ENCODE measurements around the gene PLA2G2F. TPM values are rescaled to one million over a fixed set of nuclear protein-coding genes. Genes with fewer than 3 reads are reported as not detected.

Gene PLA2G2F
- total RNA-seq, 6 experiments from 2014 or later: not detected

- no peak for TF ChIP-seq CTCF (IDR thresholded peaks at IDR 0.05)
- Mint-ChIP-seq H3K36me3 (ENCODE audit: low read depth) (no peaks in the 10 kb centered on the region), H3K27me3 (ENCODE audit: insufficient read depth) (peaks cover 52% of the 10 kb centered on the region), H3K4me3 (no peak overlapping the region), H3K9me3 (no peaks in the 10 kb centered on the region), H3K4me1 (ENCODE audit: low read depth) (no peaks in the 10 kb centered on the region), H3K27ac (no peak overlapping the region)
- DNase-seq: no peak
Observed at GRCh38 chr1:20093940-20094391, 45.2 kb upstream of the PLA2G2F start.

- Mint-ChIP-seq H3K4me1 (ENCODE audit: low read depth) (no peaks in the 10 kb centered on the region), H3K36me3 (ENCODE audit: low read depth) (no peaks in the 10 kb centered on the region), H3K27ac (no peak overlapping the region), H3K9me3 (no peaks in the 10 kb centered on the region), H3K4me3 (no peak overlapping the region), H3K27me3 (ENCODE audit: insufficient read depth) (peaks cover 42% of the 10 kb centered on the region)
- DNase-seq: no peak
- TF ChIP-seq CTCF (IDR thresholded peaks at IDR 0.05): no peak
Observed at GRCh38 chr1:20095564-20096434, 43.3 kb upstream of the PLA2G2F start.

- Mint-ChIP-seq H3K27ac (no peak overlapping the region), H3K27me3 (ENCODE audit: insufficient read depth) (peaks cover 37% of the 10 kb centered on the region), H3K4me1 (ENCODE audit: low read depth) (no peaks in the 10 kb centered on the region), H3K4me3 (no peak overlapping the region), H3K36me3 (ENCODE audit: low read depth) (no peaks in the 10 kb centered on the region), H3K9me3 (no peaks in the 10 kb centered on the region)
- DNase-seq: no peak
- TF ChIP-seq CTCF (IDR thresholded peaks at IDR 0.05): no peak
Observed at GRCh38 chr1:20096840-20097447, 42.2 kb upstream of the PLA2G2F start.

GRCh38 chr1:20099533-20099932, 39.6 kb upstream of the PLA2G2F start:
- no peaks in the 10 kb centered on the region for H3K9me3 Mint-ChIP-seq
- no peak for DNase-seq
- no peak for TF ChIP-seq CTCF (IDR thresholded peaks at IDR 0.05)
- H3K27me3 Mint-ChIP-seq (ENCODE audit: insufficient read depth): peaks cover 24% of the 10 kb centered on the region
- H3K4me3 Mint-ChIP-seq: no peak overlapping the region
- H3K4me1 Mint-ChIP-seq (ENCODE audit: low read depth): no peaks in the 10 kb centered on the region; the same call in 1 of the 2 replicates
- no peak overlapping the region for H3K27ac Mint-ChIP-seq
- H3K36me3 Mint-ChIP-seq (ENCODE audit: low read depth): no peaks in the 10 kb centered on the region

GRCh38 chr1:20100632-20101355, 38.3 kb upstream of the PLA2G2F start:
- peak; percentile 79 for TF ChIP-seq CTCF (IDR thresholded peaks at IDR 0.05)
- Mint-ChIP-seq H3K4me3 (no peak overlapping the region), H3K4me1 (ENCODE audit: low read depth) (no peaks in the 10 kb centered on the region; the same call in 1 of the 2 replicates), H3K27ac (no peak overlapping the region), H3K27me3 (ENCODE audit: insufficient read depth) (peaks cover 21% of the 10 kb centered on the region), H3K9me3 (no peaks in the 10 kb centered on the region), H3K36me3 (ENCODE audit: low read depth) (no peaks in the 10 kb centered on the region)
- peak; percentile 32 for DNase-seq
